GM10266 (cell line): ENCODE data around the gene CDC42BPG.

Source experiments
- DNase-seq: peaks from one replicate; pipeline ENCODE4 v3.0.0; 2012; ENCODE audit errors: extremely low spot score
- CTCF ChIP-seq: IDR thresholded peaks from 2 replicates; pipeline ENCODE4 v1.5.1; 2012; ENCODE audit warnings: mild to moderate bottlenecking, low read depth; ENCODE audit not compliant: control insufficient read depth, insufficient read depth; ENCODE audit errors: missing control alignments

CDC42BPG gene

DNA sequence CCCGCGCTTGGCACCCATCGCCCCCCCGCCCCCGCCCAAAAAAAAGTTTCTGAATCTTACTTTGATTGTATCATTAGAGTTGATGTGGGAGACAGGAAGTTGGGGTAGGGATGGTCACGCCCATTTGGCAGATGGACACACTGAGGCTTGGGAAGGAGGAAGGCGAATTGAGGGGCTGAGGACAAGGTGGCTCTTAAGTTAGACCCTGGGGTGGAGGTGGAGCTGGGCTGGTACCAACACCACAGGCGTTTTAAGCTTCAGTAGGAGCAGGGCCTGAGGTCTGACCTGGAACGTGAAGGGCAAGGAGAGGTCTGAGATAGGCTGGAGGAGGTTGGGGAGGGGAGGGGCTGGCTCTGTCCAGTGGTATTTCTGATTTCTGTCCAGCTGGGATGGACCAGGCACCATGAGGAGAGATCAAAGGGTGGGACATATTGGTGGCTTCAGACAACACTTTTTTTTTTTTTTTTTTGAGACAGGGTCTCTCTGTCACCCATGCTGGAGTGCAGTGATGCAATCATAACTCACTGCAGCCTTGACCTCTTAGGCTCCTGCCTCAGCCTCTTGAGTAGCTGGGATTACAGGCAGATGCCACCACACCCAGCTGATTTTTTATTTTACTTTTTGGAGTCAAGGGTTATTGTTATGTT, 799 bp upstream of the CDC42BPG start:
- no peak for TF ChIP-seq CTCF
- DNase-seq = no peak

GRCh38 chr11:64843686-64844329, 645 bp downstream of the CDC42BPG start:
- no peak for DNase-seq
- no peak for TF ChIP-seq CTCF

DNA sequence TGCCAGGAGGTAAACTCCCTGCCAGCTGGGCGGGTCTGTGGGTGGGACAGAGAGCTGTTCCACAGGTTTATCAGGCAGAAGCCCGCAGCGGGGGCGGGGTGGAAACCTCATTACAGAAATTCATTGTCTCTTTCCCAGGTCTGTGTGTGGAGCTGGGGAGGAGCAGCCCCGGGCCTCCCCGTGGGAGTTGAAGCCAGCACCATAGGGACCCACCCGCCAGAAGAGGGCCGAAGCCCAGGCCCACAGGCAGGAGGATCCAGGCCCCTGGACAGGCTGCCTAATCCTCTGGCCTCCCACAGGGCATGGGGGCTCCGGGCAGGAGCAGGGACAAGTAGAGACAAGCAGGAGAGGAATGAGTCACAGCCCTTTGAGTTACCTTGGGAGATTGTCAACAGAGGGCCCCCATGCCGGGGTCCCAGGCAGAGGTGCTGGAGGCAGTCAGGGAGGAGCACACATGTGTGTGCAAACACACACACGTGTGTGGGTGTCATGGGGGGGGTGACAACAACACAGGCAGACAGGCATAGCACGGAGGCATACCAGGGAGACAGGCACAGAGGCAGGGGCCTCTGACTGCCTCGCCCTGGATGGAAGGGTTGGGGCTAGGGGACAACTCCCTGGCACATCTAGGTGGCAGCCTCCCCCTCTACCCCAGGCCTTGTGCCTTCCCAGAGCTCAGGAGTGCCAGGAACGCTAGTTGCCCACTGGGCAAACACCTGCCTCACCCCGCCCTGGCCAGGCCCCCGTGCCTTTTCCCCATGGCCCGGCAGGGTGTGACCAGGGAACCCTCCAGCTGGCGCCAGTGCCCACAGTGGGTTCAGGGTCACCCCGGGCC, 1.4 kb downstream of the CDC42BPG start:
- TF ChIP-seq CTCF = no peak
- no peak for DNase-seq

GRCh38 chr11:64842366-64842759, 2.1 kb downstream of the CDC42BPG start:
- no peak for TF ChIP-seq CTCF
- no peak for DNase-seq

DNA sequence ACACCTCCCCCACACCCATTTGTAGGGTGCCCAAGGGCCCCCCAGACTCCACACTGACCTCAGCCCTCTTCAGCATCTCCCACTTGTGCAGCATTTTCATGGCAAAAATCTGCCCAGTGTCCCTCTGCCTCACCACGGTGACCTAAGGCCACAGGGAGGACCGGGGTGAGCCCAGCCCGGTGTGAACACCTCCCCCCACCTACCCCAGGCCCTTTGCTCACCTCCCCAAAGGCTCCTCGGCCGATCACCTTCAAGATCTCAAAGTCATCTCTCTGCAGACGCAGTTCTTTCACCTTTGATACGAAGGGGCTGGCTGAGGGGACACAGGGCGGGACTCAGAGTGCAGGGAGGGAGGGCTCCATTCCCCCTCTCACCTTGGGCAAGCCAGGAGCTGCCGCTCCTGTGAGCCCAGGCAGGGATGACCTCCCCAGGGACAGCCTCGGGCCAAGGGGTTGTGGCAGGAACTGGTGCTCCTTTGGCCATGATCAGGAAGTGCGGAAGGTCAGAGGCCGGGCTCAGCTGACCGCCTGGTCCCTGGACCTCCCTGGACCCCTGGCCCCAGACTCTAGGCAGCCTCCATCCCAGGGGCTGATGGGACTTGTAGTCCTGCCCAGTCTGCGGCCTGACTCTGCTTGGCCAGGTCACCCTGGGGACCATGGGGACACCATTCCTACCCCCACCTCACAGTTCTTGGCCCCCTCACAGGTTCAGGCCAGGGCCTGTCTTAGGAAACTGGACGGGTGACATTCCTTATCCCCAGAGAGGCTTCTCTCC, 2.7 kb downstream of the CDC42BPG start:
- TF ChIP-seq CTCF = no peak
- DNase-seq = no peak

DNA sequence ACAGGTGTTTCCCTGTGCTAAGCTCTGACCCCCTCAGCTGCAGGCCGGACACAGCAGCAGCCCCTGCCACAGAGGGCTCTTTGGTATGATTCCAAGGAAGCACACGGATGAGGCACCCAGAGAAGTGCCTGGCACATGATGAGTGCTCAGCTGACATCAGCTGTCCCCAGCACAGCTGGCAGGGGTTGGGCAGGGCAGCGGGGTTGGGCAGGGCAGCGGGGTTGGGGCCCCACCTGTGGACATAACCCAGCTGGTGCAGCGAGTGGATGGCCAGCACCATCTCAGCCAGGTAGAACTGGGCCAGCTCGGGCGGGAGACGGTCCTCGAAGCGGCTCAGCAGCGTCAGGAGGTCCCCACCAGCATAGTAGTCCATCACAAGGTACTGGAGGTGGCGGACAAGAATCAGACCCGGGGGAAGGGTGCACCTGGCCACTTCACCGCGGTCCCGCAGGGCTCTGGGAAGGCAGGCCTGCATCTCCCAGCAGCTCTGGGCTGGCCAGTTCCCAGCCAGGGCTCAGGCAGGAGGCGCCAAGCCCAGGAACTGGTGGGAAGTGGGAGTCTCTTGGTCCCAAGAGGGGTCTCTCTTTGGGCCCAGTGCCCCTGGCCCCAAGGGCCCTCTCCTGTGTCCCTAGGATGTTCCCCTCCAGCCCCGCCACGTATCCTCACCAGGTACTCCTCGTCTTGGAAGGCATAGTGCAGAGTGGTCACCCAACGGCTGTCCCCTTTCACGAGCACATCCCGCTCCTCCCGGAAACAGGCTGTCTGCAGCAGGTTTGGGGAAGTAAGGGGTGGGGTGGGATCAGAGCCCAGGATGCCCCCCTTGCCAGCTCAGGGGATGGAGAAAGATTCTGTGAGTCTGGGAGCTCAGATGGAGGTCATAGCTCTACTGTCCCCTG, 4.3 kb downstream of the CDC42BPG start:
- TF ChIP-seq CTCF = no peak
- DNase-seq = no peak
